NT2/D1 (cell line): ENCODE measurements around the gene MNS1.

Experiments
- SUZ12 ChIP-seq: IDR thresholded peaks from 2 replicates; pipeline ENCODE4 v1.6.1; 2011; ENCODE audit not compliant: insufficient read length, insufficient read depth; ENCODE audit errors: extremely low read depth
- YY1 ChIP-seq: IDR thresholded peaks from 2 replicates; pipeline ENCODE4 v1.6.1; 2011; ENCODE audit not compliant: insufficient read length, insufficient read depth

DNA sequence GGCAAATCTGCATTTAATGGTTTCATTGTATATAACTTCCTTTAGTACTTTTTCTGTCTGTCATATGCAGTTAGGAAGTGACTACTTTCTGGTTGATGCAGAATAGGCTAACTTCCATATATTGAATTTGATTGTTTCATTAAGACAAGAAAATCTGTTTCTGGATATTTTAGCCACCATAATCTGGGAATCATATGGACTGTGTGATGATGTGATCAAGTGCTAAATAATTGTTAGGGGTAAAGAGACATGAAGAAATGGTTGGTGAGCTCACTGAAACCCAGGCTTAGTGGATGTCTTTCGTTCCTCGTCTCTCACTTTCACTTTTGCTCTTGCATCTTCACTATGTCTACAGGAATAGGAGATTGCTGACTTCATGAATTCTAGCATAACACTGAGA is 3.5 kb upstream of the MNS1 start:
- TF ChIP-seq SUZ12: no peak
- TF ChIP-seq YY1: no peak
